NOMO-1 (cell line): ENCODE measurements around the gene WDR81.
"Not testable (repeated sequence)": the region's sequence is repeated elsewhere in the genome, so short reads cannot be mapped to it uniquely, and the experiment has no call there.

ENCODE experiments used
- DNase-seq, 2 experiments: peaks; one replicate each; lab custom pipeline; 2025; ENCODE audit not compliant: unreplicated experiment in 2 of 2; lab: John Stamatoyannopoulos, UW

WDR81 gene

DNA sequence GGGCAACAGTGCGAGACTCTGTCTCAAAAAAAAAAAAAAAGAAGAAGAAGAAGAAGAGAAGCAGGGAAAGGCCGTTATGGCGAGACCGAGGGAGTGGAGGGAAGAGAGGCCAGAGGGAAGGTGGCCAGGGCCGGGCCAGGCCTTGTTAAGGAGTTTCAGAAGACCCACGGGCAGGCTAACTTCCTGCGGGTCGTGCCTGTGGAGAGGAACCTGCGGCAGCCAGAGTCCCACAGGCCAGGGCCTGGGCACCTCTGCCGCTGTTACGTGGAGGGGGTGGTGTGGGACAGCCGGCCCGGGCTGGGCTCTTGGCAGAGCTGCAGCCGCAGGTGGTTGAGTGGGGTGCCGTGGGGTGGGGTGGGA, 5.4 kb downstream of the WDR81 start:
- no peak for DNase-seq

GRCh38 chr17:1730326-1731193, 6.1 kb downstream of the WDR81 start:
- DNase-seq, result no peak

GRCh38 chr17:1731194-1731506, 6.6 kb downstream of the WDR81 start:
- DNase-seq, result no peak

GRCh38 chr17:1732241-1732832, 7.8 kb downstream of the WDR81 start:
- no peak for DNase-seq

- no peak for DNase-seq
Observed at GRCh38 chr17:1732833-1733321, 8.4 kb downstream of the WDR81 start.

DNA sequence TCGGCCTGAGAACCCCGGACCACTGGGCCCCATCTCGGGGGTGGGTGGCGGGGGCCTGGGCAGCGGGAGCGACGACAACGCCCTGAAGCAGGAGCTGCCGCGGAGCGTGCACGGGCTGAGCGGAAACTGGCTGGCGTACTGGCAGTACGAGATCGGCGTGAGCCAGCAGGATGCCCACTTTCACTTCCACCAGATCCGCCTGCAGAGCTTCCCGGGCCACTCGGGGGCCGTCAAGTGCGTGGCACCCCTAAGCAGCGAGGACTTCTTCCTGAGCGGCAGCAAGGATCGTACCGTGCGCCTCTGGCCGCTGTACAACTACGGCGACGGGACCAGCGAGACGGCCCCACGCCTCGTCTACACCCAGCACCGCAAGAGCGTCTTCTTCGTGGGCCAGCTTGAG, 9.3 kb downstream of the WDR81 start:
- DNase-seq, result no peak

DNA sequence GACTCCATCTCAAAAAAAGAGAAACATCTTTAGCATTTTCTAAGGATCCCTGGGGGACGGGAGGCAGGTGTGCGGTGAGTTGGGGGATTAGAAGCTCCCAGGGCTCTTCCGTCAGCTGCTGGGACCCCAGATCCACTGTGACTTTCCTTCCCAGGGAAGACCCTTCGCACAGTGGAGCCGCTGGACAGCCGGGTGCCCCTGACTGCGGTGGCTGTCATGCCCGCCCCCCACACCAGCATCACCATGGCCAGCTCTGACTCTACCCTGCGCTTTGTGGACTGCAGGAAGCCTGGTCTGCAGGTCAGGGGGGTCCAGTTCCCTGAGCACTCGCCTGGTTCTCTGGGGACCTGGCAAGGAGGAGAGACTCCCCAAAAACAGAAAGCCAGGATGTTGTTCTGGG, 10.9 kb downstream of the WDR81 start:
- DNase-seq, result no peak

- no peak for DNase-seq
Observed at GRCh38 chr17:1735834-1736347, 11.4 kb downstream of the WDR81 start.

DNA sequence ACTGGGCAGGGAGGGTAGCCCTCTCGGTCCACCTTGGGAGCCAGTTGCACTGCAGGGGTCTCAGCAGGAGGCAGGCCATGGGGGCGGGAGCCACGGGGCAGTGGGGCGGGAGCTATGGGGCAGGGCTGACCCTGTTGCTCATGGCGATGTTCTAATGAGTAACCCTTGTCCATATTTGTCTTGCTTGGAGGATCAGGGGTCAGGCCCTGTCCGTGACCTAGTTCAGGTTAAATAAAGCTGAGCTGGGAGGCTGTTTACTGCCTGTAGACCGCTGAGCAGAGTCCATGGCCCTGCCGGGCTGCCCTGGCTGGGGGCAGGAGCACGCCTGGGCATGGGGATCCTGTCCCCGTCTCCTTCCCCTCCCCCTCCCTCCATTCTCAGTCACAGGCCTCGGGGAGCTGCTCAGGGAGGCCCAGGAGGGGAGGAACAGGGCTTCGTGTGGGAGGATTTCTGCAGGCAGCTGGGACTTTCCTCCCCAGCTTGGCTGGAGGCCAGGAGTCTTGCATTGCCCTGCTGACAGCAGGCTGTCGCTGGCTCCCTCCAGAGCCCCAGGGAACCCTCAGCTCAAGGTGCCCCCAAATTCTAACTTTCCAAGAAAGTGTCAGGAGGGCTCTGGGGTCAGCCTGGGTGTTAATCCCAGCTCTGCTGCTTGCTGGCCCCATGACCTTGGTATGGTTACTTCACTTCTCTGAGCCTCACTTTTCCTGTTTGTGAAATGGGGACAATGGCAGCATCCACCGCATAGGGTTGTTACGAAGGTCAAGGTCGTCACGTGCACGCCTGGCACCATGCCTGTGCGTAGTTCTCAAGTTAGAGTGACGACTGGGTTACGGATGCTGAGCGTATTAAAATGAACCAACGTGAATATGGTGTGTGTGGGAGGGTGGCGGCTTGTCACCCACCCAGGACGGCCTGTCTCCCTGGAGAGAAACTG, 12.1 kb downstream of the WDR81 start:
- DNase-seq, result no peak

DNA sequence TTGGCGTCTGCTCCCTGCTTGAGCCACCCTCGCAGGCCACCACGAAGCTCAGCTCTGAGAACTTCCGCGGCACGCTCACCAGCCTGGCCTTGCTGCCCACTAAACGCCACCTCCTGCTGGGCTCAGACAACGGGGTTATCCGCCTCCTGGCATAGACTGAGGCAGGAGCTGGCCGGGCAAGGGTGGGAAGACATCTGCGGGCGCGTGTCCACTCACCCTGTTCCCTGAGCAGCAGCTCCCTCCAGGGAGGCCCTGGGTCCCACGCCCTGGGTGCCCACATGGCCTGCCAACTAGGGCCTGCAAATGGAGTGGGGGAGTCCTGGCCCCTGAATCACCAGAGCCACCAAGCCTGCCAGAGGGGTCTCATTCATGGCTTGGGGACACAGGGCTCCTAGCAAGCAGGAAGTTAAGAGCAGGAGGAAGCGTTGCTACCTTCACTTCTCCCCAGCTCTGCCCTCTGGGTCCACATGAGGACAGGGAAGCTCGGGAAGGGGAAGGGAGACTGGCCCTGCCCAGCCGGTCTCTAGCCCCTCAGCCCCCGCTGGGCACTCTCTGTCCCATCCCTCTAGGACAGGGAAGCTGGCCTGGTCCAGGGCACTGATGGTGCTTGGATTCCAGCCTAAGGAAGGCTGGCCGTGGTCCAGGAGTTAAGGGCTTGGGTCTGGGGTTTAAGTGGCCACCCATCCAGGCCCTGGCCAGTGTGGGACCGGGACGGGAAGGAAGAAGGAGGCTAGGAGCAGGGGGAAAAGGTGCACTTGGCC, 13.2 kb downstream of the WDR81 start:
- DNase-seq, result no peak

DNA sequence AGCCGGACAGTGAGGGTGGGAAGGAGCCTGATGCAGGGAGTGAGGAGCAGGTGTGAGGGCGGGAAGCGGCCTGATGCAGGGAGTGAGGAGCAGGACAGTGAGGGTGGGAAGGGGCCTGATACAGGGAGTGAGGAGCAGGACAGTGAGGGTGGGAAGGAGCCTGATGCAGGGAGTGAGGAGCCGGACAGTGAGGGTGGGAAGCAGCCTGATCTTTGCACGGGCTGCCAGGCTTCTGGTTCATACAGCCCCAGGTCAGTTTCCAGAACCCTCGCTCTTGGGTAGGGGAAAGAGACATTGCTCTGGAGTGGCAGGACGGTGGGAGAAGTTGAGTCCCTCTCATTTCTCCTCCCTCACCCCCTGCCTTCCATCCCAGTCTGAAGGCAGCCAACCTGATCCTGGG, 17.4 kb downstream of the WDR81 start:
- DNase-seq, result not testable (repeated sequence)

GRCh38 chr17:1742371-1743087, 18.0 kb downstream of the WDR81 start, which contains the start of gene SERPINF2:
Gene SERPINF2, plus strand, starts transcription at chr17:1742871. Its CDS starts 2,125 bp downstream, at chr17:1744996.
- DNase-seq, result no peak

DNA sequence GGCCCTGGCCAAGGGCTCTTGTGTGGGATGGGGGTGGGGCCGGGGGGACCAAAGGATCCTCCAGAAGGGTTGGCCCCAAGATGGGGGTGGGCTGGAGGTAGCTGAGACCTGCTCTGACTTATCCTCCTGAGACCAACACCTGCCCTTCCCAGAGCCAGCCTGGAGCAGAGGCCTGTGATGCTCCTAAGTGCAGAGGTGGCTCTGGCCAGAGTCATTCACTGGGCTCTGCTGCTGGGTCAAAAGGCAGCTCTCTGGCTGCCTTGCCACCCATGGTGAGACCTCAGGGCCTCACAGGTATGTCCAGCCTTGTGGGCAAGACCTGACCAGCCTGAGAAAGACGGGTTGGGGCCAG, 18.6 kb downstream of the WDR81 start:
- no peak for DNase-seq

- DNase-seq, result no peak
Observed at GRCh38 chr17:1744551-1745512, 20.3 kb downstream of the WDR81 start.

DNA sequence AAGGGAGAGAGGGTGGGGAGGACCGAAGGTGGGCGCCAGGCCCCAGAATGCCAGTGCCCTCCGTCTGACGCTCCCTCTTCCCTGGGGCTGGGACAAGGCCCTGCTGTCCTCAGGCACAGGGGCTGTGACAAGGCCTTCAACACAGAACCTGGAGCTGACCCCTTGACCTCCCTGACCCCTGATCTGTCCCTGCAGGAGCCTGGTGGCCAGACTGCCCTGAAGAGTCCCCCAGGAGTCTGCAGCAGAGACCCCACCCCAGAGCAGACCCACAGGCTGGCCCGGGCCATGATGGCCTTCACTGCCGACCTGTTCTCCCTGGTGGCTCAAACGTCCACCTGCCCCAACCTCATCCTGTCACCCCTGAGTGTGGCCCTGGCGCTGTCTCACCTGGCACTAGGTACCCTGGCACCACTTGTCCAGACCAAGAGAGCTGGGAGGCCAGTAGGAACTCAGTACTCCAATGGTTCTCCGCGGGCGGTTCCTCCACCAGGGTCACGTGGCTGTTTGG, 21.1 kb downstream of the WDR81 start:
- no peak for DNase-seq

DNA sequence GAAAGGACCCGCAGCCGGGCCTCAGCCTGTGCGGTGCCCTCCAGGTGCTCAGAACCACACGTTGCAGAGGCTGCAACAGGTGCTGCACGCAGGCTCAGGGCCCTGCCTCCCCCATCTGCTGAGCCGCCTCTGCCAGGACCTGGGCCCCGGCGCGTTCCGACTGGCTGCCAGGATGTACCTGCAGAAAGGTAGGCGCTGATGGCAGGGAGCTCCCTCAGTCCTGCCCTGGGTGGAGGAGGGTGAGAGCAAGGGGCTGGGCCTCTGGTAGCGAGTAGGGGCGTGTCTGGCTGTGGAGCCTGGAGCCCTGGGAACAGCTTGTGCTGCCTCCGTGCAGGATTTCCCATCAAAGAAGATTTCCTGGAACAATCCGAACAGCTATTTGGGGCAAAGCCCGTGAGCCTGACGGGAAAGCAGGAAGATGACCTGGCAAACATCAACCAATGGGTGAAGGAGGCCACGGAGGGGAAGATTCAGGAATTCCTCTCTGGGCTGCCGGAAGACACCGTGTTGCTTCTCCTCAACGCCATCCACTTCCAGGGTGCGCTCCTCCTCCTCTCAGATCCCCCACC, 22.6 kb downstream of the WDR81 start:
- no peak for DNase-seq

DNA sequence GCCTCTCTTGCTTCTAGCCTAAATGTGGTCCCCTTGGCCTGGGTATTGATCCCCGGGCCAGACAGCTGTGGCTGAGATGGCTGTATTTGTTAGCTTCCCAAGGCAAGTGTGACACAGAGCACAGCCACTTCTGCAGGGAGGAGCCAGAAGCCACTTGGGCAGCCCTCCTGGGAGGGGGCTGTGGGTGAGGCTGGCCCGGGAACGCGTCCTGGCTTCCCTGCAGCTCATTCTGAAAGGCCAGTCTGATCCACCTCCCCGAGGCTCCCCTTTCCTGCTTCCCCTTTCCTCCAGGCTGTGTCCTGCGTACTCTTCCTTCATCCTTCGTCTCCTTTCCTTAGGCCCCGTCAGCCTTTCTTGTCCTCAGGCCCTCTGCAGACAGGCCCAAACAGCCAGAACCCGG, 26.1 kb downstream of the WDR81 start:
- DNase-seq, result no peak
